Measurements from ENCODE around the gene NR1H3. TPM values are rescaled to one million over a fixed set of nuclear protein-coding genes. Genes with fewer than 3 reads are reported as not detected.

Gene NR1H3
- total and polyA plus RNA-seq, 4 donors: 52.8 to 57.3 (median 55.6) TPM

DNA sequence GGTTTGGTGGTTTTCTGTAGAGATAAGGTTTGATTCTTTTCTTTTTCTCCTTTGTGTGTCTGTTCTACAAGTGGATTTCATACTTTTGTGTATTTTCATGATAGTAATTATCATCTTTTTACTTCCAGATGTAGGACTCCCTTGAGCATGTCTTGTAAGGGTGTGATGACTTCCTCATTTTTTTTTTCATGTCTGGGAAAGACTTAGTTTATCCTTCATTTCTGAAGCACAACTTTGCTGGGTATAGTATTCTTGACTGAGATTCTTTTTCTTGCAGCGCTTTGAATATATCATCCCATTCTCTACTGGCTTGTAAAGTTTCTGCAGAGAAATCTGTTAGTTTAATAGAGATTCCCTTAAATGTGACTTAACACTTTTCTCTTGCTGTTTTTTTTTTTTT is 45.1 kb downstream of the NR1H3 start:
- no peak for DNase-seq (ENCODE audit: low spot score)
- Histone ChIP-seq H3K36me3 (ENCODE audit: control insufficient read depth in 4 of 4, insufficient read depth in 3 of 4, low read depth in 1 of 4, low read length in 3 of 4) (peaks cover 6 to 56% (median 41%) of the 10 kb centered on the region in 4 donors), H3K9me3 (ENCODE audit: control insufficient read depth in 4 of 4, low read length in 3 of 4) (peaks cover 0 to 3% (median 2%) of the 10 kb centered on the region in 4 donors), H3K4me3 (ENCODE audit: low read depth in 1 of 3, low read length in 3 of 3) (no peak overlapping the region), H3K9ac (ENCODE audit: low read depth in 1 of 2, low read length in 2 of 2) (no peak overlapping the region), H3K27me3 (ENCODE audit: control insufficient read depth in 4 of 4, insufficient read depth in 4 of 4, low read length in 3 of 4) (no peaks in the 10 kb centered on the region), H3K4me1 (ENCODE audit: control insufficient read depth in 4 of 4, insufficient read depth in 4 of 4, low read length in 3 of 4) (peaks cover 0 to 11% (median 5%) of the 10 kb centered on the region in 4 donors), H3K27ac (ENCODE audit: low read depth in 1 of 2, low read length in 2 of 2) (no peak overlapping the region)
- 98% methylated on average over 1 of the region's 1 CpG for whole genome bisulfite sequencing
- TF ChIP-seq, protein P1, sequence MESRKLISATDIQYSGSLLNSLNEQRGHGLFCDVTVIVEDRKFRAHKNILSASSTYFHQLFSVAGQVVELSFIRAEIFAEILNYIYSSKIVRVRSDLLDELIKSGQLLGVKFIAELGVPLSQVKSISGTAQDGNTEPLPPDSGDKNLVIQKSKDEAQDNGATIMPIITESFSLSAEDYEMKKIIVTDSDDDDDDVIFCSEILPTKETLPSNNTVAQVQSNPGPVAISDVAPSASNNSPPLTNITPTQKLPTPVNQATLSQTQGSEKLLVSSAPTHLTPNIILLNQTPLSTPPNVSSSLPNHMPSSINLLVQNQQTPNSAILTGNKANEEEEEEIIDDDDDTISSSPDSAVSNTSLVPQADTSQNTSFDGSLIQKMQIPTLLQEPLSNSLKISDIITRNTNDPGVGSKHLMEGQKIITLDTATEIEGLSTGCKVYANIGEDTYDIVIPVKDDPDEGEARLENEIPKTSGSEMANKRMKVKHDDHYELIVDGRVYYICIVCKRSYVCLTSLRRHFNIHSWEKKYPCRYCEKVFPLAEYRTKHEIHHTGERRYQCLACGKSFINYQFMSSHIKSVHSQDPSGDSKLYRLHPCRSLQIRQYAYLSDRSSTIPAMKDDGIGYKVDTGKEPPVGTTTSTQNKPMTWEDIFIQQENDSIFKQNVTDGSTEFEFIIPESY (IDR thresholded peaks at IDR 0.05): no peak
- TF ChIP-seq EGR1 (IDR thresholded peaks at IDR 0.05; ENCODE audit: low read depth in 2 of 2): no peak
- no peak for TF ChIP-seq SP1 (IDR thresholded peaks at IDR 0.05)
- TF ChIP-seq RXRA (IDR thresholded peaks at IDR 0.05): no peak
- TF ChIP-seq, protein P2, sequence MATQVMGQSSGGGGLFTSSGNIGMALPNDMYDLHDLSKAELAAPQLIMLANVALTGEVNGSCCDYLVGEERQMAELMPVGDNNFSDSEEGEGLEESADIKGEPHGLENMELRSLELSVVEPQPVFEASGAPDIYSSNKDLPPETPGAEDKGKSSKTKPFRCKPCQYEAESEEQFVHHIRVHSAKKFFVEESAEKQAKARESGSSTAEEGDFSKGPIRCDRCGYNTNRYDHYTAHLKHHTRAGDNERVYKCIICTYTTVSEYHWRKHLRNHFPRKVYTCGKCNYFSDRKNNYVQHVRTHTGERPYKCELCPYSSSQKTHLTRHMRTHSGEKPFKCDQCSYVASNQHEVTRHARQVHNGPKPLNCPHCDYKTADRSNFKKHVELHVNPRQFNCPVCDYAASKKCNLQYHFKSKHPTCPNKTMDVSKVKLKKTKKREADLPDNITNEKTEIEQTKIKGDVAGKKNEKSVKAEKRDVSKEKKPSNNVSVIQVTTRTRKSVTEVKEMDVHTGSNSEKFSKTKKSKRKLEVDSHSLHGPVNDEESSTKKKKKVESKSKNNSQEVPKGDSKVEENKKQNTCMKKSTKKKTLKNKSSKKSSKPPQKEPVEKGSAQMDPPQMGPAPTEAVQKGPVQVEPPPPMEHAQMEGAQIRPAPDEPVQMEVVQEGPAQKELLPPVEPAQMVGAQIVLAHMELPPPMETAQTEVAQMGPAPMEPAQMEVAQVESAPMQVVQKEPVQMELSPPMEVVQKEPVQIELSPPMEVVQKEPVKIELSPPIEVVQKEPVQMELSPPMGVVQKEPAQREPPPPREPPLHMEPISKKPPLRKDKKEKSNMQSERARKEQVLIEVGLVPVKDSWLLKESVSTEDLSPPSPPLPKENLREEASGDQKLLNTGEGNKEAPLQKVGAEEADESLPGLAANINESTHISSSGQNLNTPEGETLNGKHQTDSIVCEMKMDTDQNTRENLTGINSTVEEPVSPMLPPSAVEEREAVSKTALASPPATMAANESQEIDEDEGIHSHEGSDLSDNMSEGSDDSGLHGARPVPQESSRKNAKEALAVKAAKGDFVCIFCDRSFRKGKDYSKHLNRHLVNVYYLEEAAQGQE (IDR thresholded peaks at IDR 0.05): no peak
- no peak for TF ChIP-seq FOXA2 (IDR thresholded peaks at IDR 0.05)
- no peak for TF ChIP-seq FOXA1 (IDR thresholded peaks at IDR 0.05)
- TF ChIP-seq, protein P3, sequence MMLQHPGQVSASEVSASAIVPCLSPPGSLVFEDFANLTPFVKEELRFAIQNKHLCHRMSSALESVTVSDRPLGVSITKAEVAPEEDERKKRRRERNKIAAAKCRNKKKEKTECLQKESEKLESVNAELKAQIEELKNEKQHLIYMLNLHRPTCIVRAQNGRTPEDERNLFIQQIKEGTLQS (IDR thresholded peaks at IDR 0.05): no peak
- no peak for TF ChIP-seq HNF4A (conservative IDR thresholded peaks at IDR 0.05)
- no peak for TF ChIP-seq RAD21 (IDR thresholded peaks at IDR 0.05)
- TF ChIP-seq YY1 (IDR thresholded peaks at IDR 0.05): no peak
- TF ChIP-seq, protein P4, sequence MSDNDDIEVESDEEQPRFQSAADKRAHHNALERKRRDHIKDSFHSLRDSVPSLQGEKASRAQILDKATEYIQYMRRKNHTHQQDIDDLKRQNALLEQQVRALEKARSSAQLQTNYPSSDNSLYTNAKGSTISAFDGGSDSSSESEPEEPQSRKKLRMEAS (IDR thresholded peaks at IDR 0.05): no peak
- TF ChIP-seq JUND (IDR thresholded peaks at IDR 0.05): no peak
- no peak for TF ChIP-seq NR2F2 (IDR thresholded peaks at IDR 0.05)
- no peak for TF ChIP-seq GABPA (IDR thresholded peaks at IDR 0.05 in 1 of 2, conservative IDR thresholded peaks at IDR 0.05 in 1 of 2)
- no peak for TF ChIP-seq HNF4G (IDR thresholded peaks at IDR 0.05)
- TF ChIP-seq, protein P5, sequence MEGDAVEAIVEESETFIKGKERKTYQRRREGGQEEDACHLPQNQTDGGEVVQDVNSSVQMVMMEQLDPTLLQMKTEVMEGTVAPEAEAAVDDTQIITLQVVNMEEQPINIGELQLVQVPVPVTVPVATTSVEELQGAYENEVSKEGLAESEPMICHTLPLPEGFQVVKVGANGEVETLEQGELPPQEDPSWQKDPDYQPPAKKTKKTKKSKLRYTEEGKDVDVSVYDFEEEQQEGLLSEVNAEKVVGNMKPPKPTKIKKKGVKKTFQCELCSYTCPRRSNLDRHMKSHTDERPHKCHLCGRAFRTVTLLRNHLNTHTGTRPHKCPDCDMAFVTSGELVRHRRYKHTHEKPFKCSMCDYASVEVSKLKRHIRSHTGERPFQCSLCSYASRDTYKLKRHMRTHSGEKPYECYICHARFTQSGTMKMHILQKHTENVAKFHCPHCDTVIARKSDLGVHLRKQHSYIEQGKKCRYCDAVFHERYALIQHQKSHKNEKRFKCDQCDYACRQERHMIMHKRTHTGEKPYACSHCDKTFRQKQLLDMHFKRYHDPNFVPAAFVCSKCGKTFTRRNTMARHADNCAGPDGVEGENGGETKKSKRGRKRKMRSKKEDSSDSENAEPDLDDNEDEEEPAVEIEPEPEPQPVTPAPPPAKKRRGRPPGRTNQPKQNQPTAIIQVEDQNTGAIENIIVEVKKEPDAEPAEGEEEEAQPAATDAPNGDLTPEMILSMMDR (IDR thresholded peaks at IDR 0.05; ENCODE audit: low read depth, low read length, missing input control): no peak
- TF ChIP-seq TAF1 (conservative IDR thresholded peaks at IDR 0.05): no peak

Data from liver (tissue), 9 donors.